HG03025 (cell line): ENCODE measurements around the gene MYOG.

Source experiments
- ATAC-seq: cut with Tn5 transposase; IDR thresholded peaks from one replicate; pipeline ENCODE4 v1.9.1; 2021; ENCODE audit warnings: mild to moderate bottlenecking, moderate library complexity; ENCODE audit not compliant: unreplicated experiment, low FRiP score

MYOG gene

DNA sequence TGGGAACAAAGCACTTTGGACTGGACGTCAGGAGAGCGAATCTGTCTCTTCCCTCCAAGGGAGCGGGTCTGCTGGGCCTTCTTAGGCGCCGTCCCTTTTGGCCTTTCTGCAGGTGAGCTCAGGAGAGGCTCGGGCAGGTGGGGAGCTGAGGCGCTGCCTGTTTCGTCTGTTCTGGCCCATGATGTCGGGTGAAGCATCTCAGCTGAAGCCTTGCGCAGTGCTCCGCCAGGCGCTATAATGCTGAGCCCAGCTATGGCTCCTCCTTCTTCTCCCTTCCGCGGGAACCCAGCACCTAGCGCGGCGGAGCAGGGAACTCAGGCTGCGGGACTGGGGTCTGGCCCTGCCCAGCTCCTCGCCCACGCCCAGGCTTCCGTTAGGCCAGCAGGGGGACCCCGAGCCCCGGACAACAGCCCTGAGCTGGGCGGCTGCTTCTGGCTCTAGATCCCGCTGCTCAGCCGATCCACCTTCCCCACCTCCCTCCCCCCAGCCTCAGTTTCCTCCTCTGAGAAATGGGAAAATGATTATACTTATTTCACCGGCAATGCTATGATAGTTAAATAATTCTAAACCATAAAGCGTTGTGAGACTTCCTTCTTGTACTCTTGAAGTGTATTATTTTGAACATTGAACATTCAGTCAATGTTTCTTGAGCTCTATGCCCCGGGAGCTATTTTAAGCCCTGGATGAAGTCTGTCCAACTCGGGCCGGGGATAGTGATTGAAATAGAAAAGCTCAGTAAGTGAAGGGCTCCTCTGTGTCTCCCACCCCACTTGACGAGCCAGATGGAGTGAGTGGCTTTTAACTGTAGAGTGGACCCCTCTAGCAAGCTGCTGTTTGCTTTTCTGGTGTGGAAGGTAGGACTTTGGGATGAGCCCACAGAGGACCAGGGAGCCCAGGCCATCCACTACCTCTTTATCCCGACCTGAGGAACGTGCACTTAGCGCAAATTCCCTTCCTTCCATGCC, 32.1 kb upstream of the MYOG start:
- no peak for ATAC-seq

- no peak for ATAC-seq
These were observed 30.4 kb upstream of the MYOG start for GRCh38 chr1:203116091-203116820.

DNA sequence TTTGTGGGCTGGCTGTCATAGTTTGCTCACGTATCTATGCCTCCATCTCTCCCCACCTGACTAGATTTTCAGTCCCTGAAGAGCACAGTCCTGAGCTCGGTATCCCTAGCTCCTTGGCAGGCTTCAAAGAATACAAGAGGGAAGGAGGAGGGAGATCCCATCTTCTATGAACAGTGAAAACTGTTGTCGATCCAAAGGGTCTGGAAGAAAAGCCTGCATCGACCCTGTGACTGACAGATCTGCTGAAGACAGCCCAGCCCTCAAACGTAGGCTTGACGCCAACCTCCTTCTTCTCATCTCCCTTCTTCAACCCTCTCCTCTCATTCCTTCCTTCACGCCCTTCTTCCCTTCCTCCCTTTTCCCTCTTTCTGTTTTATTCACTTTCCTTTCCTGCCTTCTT, 28.4 kb upstream of the MYOG start:
- no peak for ATAC-seq

GRCh38 chr1:203113308-203113707, 27.5 kb upstream of the MYOG start:
- ATAC-seq, result no peak

GRCh38 chr1:203112475-203112874, 26.7 kb upstream of the MYOG start:
- no peak for ATAC-seq

DNA sequence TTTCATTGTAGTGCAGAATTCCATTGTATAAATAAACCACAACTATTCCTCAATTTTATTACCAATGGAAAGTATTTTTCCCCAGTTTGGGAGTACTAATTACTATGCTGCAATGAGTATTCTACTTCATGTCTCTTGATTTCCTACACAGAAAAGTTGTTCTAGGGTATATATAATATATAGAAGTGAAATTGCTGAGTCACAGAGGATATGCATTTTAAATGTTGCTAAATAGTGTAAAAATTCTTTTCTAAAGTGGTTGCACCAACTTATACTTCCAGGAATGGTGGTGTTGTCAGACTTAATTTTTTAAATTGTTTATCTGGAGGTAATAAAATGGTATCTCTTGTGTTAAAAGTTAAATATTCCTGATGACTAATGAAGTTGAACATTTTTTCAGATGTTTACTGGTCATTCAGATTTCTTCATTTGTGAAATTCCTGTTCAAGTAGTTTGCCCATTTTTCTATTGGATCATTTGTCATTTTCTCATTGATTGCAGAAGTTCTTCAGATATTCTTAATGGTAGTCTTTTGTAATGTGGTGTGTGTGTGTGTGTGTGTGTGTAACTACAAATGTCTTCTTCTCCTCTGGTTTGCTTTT, 19.1 kb upstream of the MYOG start:
- ATAC-seq, result no peak

- ATAC-seq, result no peak
These were observed 18.1 kb upstream of the MYOG start for GRCh38 chr1:203103829-203104495.

DNA sequence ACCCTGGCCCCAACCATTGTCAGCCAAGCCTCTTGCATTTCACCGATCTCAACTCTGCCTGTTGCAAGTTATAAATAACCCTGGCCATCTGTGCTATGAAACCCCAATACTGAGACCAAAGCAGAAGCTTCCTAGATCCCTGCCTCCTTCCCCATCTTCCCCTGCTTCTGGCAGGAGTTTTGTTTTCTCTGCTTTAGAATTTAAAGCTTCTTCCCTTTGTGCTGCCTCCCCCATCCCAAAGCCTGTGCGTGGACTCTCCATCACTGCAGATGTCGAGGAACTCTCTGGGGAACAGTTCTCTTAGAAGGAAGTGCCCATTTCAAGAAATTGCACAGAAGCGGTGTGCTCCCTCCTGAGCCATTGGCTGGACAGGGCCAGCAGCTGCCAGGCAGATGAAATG, 17.4 kb upstream of the MYOG start:
- ATAC-seq, result no peak

DNA sequence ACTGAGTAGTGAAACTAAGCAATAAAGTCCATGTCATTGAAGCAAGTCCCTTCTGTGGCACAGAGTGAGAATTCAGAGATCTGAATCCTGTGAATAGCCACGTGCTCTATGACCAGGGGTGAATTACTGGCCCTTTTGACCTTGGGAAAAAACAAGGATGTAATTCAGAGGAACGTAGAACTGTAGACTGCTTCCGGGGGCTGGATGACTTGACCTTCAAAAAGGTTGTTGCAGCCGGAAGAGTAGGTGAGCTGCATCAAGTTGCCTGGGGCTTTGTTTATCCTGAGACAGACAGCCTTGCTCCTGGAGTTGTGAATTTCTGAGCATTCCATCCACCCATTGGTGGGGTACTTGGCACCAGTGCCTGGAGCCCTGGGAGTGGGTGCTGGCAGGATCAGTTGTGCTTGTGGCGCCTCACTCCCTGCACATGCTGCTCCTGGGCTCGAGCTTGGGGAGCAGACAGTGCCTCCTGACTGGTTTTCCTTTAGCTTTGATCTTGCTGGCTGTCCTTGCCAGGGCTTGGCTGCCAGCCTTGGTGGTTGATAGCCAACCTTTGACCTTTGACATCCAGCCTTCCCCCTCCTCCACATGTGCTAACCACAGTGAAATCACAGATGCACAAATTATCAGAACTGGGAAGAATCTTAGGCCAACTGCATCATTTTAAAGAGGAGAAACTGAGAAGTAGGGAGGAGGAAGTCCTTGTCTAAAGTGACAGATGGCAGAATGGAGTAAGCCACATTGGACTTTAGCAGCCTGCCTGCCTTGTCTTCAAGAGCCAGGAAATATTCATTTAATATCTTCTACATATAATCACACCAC, 16.2 kb upstream of the MYOG start:
- no peak for ATAC-seq

- ATAC-seq, result no peak
These were observed 14.7 kb upstream of the MYOG start for GRCh38 chr1:203100516-203100869.

- no peak for ATAC-seq
These were observed 14.1 kb upstream of the MYOG start for GRCh38 chr1:203099805-203100515.

- ATAC-seq, result no peak
These were observed 13.2 kb upstream of the MYOG start for GRCh38 chr1:203098914-203099520.

GRCh38 chr1:203098445-203098844, 12.6 kb upstream of the MYOG start:
- no peak for ATAC-seq

GRCh38 chr1:203097001-203097400, 11.2 kb upstream of the MYOG start:
- no peak for ATAC-seq

GRCh38 chr1:203096566-203096965, 10.8 kb upstream of the MYOG start:
- no peak for ATAC-seq

- no peak for ATAC-seq
These were observed 9.4 kb upstream of the MYOG start for GRCh38 chr1:203095061-203095690.

DNA sequence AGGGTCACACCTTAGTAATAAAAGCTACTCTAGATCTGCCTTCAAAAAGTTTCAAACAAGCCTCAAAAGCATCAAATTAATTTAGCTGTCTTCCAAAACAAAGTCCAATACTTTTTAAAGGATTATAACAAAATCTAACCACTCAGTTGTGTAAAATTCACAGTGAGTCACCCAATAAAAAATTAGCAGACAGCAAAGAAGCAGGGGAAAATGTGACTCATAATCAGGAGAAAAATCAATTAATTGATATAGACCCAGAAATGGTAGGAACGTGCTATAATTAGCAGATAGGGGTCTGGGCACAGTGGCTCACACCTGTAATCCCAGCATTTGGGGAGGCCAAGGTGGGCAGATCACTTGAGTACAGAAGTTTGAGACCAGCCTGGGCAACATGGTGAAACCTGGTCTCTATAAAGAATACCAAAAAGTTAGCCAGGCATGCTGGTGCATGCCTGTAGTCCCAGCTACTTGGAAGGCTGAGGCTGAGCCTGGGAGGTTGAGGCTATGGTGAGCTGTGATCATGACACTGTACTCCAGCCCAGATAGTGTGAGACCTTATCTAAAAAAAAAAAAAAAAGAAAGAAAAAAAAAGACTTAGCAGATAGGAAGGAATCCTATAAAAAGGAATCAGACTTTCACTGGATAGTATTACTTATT, 8.1 kb upstream of the MYOG start:
- ATAC-seq, result no peak

DNA sequence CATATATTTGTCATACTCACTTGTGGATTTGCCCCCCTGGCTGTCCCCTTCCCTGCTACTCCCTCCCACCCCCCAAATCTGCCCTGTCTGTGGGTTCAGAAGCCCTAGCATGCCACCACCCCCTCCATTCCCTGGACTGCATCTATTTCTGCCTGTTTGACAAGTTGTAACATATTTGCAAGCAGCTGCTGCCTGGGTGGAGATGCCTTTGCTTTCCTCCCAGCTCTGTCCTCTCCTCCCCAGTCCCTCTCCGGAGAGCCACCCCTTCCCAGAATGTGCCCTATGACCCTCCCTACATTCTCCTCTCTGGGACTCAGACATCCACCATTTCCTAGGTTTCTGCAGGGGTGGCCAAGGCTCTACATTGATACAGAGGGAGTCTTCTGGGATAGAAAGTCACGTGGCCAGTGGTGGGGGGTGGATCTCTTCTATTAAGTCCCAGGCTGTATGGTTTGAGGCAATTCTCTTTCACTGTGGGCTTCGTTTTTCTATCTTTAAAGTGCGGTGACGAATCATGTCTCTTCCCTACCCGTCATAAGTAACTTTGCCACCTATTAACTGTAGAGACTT, 6.0 kb upstream of the MYOG start:
- ATAC-seq, result no peak
